Endothelial cell of umbilical vein (primary cell): ENCODE results near the gene TMEM151A.

Source experiments
- GATA2 ChIP-seq: IDR thresholded peaks from 2 replicates; pipeline ENCODE4 v1.7.0; 2011; ENCODE audit warnings: low read depth, mild to moderate bottlenecking, moderate library complexity, mixed read lengths, low read length; ENCODE audit not compliant: insufficient read length, insufficient read depth
- JUN ChIP-seq: IDR thresholded peaks from 2 replicates; pipeline ENCODE4 v1.6.1; 2011; ENCODE audit warnings: borderline replicate concordance, low read depth; ENCODE audit not compliant: insufficient read length, insufficient read depth
- MYC ChIP-seq: IDR thresholded peaks from one replicate; pipeline ENCODE4 v1.6.1; 2011; ENCODE audit warnings: mild to moderate bottlenecking, low read depth, low read length
- POLR2A ChIP-seq: IDR thresholded peaks from 2 replicates; pipeline ENCODE4 v1.6.1; 2012; ENCODE audit warnings: low read depth, mild to moderate bottlenecking, control low read depth, low read length
- POLR2AphosphoS5 ChIP-seq: IDR thresholded peaks from 2 replicates; pipeline ENCODE4 v1.6.1; 2012; ENCODE audit warnings: low read depth, mild to moderate bottlenecking, control low read depth, low read length, moderate library complexity; ENCODE audit not compliant: insufficient read depth
- TF ChIP-seq, protein P1 (sequence below), 2 donors: IDR thresholded peaks; 1 replicate in 1 of 2; 2 replicates in 1 of 2; pipeline ENCODE4 v1.5.1; 2011; ENCODE audit warnings: low read length in 2 of 2, mild to moderate bottlenecking in 2 of 2, moderate library complexity in 2 of 2, control low read depth in 1 of 2, inconsistent platforms in 1 of 2, low read depth in 1 of 2; ENCODE audit not compliant: insufficient read depth in 1 of 2; ENCODE audit errors: extremely low read depth in 1 of 2

DNA sequence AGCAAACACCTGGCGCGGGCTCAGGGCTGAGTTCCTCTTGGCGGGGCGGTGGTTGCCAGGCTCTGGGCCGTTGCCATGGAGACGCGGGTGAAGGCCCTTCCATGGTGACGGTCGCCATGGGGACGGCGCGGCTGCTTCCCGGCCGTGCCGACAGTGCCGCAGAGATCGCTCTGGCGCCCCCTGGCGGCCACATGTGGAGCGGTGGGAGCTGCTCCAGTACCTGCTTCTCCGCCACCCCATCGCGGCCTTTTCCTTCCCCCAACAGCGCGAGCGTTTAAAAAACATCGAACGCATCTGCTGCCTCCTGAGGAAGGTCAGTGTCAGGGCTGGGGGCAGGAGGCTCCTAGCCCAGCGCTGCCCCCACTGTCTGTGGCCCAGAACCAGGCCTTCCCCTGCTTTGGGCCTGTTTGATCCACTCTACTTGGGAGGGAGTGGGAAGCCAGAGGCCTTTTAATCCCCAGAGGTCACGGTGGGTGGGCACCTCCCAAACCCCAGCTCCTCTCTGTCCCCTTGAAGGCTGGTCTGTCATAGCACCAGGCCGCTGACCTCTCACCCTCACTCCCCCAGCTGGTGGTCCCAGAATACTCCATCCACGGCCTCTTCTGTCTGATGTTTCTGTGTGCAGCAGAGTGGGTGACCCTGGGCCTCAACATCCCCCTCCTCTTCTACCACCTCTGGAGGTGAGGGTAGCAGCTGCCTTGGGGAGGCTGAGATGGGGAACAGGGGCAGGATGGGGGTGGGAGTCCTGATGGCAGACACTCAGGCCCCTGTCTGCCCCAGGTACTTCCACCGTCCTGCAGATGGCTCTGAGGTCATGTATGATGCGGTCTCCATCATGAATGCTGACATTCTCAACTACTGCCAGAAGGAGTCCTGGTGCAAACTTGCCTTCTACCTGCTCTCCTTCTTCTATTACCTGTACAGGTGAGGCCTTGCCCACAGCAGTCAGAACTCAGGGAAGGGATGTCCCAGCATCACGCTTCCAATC lies 8.9 kb upstream of the TMEM151A start:
- TF ChIP-seq, protein P1, sequence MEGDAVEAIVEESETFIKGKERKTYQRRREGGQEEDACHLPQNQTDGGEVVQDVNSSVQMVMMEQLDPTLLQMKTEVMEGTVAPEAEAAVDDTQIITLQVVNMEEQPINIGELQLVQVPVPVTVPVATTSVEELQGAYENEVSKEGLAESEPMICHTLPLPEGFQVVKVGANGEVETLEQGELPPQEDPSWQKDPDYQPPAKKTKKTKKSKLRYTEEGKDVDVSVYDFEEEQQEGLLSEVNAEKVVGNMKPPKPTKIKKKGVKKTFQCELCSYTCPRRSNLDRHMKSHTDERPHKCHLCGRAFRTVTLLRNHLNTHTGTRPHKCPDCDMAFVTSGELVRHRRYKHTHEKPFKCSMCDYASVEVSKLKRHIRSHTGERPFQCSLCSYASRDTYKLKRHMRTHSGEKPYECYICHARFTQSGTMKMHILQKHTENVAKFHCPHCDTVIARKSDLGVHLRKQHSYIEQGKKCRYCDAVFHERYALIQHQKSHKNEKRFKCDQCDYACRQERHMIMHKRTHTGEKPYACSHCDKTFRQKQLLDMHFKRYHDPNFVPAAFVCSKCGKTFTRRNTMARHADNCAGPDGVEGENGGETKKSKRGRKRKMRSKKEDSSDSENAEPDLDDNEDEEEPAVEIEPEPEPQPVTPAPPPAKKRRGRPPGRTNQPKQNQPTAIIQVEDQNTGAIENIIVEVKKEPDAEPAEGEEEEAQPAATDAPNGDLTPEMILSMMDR (IDR thresholded peaks at IDR 0.05; ENCODE audit: extremely low read depth in 1 of 2, insufficient read depth in 1 of 2, low read depth in 1 of 2, low read length in 2 of 2) = peak; percentile 98 to 100
- TF ChIP-seq GATA2 (no peak), JUN (no peak), POLR2AphosphoS5 (peak; percentile 84), MYC (no peak), POLR2A (peak; percentile 74)
